Fibroblast of pulmonary artery (primary cell): ENCODE measurements around the gene GRIK4.

Experiments used
- DNase-seq: peaks from one replicate; pipeline ENCODE4 v3.0.0-alpha.2; 2010; ENCODE audit warnings: low read depth
- H3K4me3 ChIP-seq: replicated peaks from 2 replicates; pipeline ENCODE4 v1.5.1; 2011; ENCODE audit warnings: low read depth, mild to moderate bottlenecking, control low read depth, low read length, moderate library complexity
- CTCF ChIP-seq: IDR thresholded peaks from 2 replicates; pipeline ENCODE4 v1.5.1; 2011; ENCODE audit warnings: mild to moderate bottlenecking, control low read depth, low read length, inconsistent platforms; ENCODE audit errors: missing control alignments

GRIK4 gene

GRCh38 chr11:120707663-120708062 is 196.1 kb downstream of the GRIK4 start:
- TF ChIP-seq CTCF = no peak
- DNase-seq = no peak
- H3K4me3 ChIP-seq = no peak overlapping the region

- H3K4me3 ChIP-seq = no peak overlapping the region
- DNase-seq = no peak
- TF ChIP-seq CTCF = no peak
These were observed 197.1 kb downstream of the GRIK4 start for GRCh38 chr11:120708511-120709183.

- DNase-seq = no peak
- H3K4me3 ChIP-seq = no peak overlapping the region
- TF ChIP-seq CTCF = no peak
These were observed 198.3 kb downstream of the GRIK4 start for GRCh38 chr11:120709808-120710207.

GRCh38 chr11:120710354-120711131 is 199.0 kb downstream of the GRIK4 start:
- TF ChIP-seq CTCF = no peak
- H3K4me3 ChIP-seq = no peak overlapping the region
- DNase-seq = peak; percentile 84

GRCh38 chr11:120712014-120712413 is 200.5 kb downstream of the GRIK4 start:
- H3K4me3 ChIP-seq = no peak overlapping the region

GRCh38 chr11:120712881-120713280 is 201.3 kb downstream of the GRIK4 start:
- TF ChIP-seq CTCF = no peak
- no peak for DNase-seq
- H3K4me3 ChIP-seq = no peak overlapping the region

More at GRCh38 chr11:120712014-120712413, 200.5 kb downstream of the GRIK4 start:
- DNase-seq = no peak
- no peak for TF ChIP-seq CTCF
